BJ (cell line): ENCODE results near the gene FUT3. TPM values are rescaled to one million over a fixed set of nuclear protein-coding genes. Genes with fewer than 3 reads are reported as not detected.

Source experiments
- CTCF ChIA-PET: fragments of 350-600 bp; formaldehyde crosslinking; extraction: SDS; loops from one replicate; lab custom pipeline; 2021; ENCODE audit warnings: antibody characterized with exemption, inconsistent platforms; lab: Yijun Ruan, JAX
- POLR2A ChIA-PET: fragments of 300-600 bp; sonication (Branson Sonifier 250); formaldehyde crosslinking; extraction: SDS; loops from one replicate; lab custom pipeline; 2021; ENCODE audit warnings: antibody characterized with exemption; lab: Charles Lee
- DNase-seq: peaks from one replicate; pipeline ENCODE4 v3.0.0-alpha.2; 2011; ENCODE audit warnings: low read depth
- H3K27me3 ChIP-seq: 2 replicates; pipeline ENCODE4 v1.6.0; 2011; ENCODE audit warnings: low read length; ENCODE audit not compliant: control insufficient read depth, insufficient read depth
- H3K36me3 ChIP-seq: 2 replicates; pipeline ENCODE4 v1.5.1; 2011; ENCODE audit warnings: low read length; ENCODE audit not compliant: control insufficient read depth, insufficient read depth
- H3K4me3 ChIP-seq: 2 replicates; pipeline ENCODE4 v1.5.1; 2011; ENCODE audit warnings: low read depth, mild to moderate bottlenecking, control low read depth, low read length
- CTCF ChIP-seq: IDR thresholded peaks from 2 replicates; pipeline ENCODE4 v1.5.1; 2011; ENCODE audit warnings: low read depth, mild to moderate bottlenecking, control low read depth, inconsistent platforms, low read length, moderate library complexity; ENCODE audit not compliant: insufficient read depth
- polyA plus RNA-seq: library from polyadenylated mRNA; depleted of rRNA; stranded (reverse); fragments of >200 nt; gene quantifications from 2 replicates; pipeline ENCODE4 v1.2.3, GENCODE V29; 2011

FUT3 gene
- polyA plus RNA-seq, 1 experiment = not detected

- Histone ChIP-seq H3K27me3 (no peaks in the 10 kb centered on the region), H3K4me3 (no peak overlapping the region), H3K36me3 (peaks cover 18% of the 10 kb centered on the region)
- ChIA-PET CTCF (interaction anchor here (0.9 to 5.0 kb wide), 4 partner anchors 9 to 90 kb away, joined by 3 to 80 read pairs (median 14); partner anchors contain the start of genes NDUFA11, NRTN and VMAC), POLR2A (no interaction called here)
- no peak for TF ChIP-seq CTCF
- no peak for DNase-seq
Measured at GRCh38 chr19:5893907-5894703, 42.9 kb upstream of the FUT3 start.

DNA sequence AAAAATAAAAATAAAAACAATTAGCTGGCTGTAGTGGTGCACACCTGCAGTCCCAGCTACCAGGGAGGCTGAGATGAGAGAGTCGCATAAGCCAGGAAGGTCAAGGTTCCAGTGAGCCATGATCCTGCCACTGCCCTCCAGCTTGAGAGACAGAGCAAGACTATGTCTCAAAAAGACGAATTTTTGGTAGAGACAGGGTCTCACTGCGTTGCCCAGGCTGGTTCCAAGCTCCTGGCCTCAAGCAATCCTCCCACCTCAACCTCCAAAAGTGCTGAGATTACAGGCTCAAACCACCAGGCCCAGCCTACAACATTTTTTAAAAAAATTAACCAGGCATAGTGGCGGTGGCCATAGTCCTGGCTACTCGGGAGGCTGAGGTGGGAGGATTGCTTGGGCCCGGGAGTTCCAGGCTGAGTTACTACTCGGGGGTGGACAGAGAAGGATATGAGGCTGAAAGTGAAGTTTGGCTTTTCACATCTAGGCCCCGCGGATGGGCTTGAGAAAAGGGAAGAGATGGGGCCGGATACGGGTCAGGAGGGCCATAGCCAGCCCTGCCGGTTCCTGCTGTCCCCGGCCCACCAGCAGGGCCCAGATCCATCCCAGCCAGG is 42.2 kb upstream of the FUT3 start:
- no peak for TF ChIP-seq CTCF
- H3K4me3 ChIP-seq = no peak overlapping the region
- ChIA-PET POLR2A (interaction anchor here (0.5 kb wide), 1 partner anchor 129 kb away, joined by 3 read pairs; no protein-coding TSS in a partner anchor), CTCF (interaction anchor here (0.6 to 5.0 kb wide), 12 partner anchors 9 to 132 kb away, joined by 3 to 80 read pairs (median 3); partner anchors contain the start of genes NDUFA11, NRTN and VMAC)
- DNase-seq = no peak
- H3K36me3 ChIP-seq = peaks cover 18% of the 10 kb centered on the region
- no peaks in the 10 kb centered on the region for H3K27me3 ChIP-seq

GRCh38 chr19:5892772-5893275 is 41.6 kb upstream of the FUT3 start:
- no peak for TF ChIP-seq CTCF
- ChIA-PET POLR2A (interaction anchor here (0.5 kb wide), 1 partner anchor 130 kb away, joined by 3 read pairs; no protein-coding TSS in a partner anchor), CTCF (interaction anchor here (0.6 to 5.0 kb wide), 12 partner anchors 9 to 132 kb away, joined by 3 to 80 read pairs (median 3); partner anchors contain the start of genes NDUFA11, NRTN and VMAC)
- H3K36me3 ChIP-seq = peaks cover 16% of the 10 kb centered on the region
- DNase-seq = no peak
- H3K27me3 ChIP-seq = no peaks in the 10 kb centered on the region
- no peak overlapping the region for H3K4me3 ChIP-seq

GRCh38 chr19:5891938-5892771 is 40.9 kb upstream of the FUT3 start:
- TF ChIP-seq CTCF = peak; percentile 91
- ChIA-PET CTCF (interaction anchor here (0.7 to 5.0 kb wide), 13 partner anchors 9 to 97 kb away, joined by 3 to 80 read pairs (median 4); partner anchors contain the start of genes NDUFA11, NRTN and VMAC), POLR2A (no interaction called here)
- peaks cover 16% of the 10 kb centered on the region for H3K36me3 ChIP-seq
- DNase-seq = no peak
- H3K27me3 ChIP-seq = no peaks in the 10 kb centered on the region
- H3K4me3 ChIP-seq = no peak overlapping the region
